HG03460 (cell line): ENCODE measurements around the gene USP31.

Experiments used
- ATAC-seq: cut with Tn5 transposase; IDR thresholded peaks from one replicate; pipeline ENCODE4 v1.9.1; 2021; ENCODE audit not compliant: unreplicated experiment

The USP31 gene

DNA sequence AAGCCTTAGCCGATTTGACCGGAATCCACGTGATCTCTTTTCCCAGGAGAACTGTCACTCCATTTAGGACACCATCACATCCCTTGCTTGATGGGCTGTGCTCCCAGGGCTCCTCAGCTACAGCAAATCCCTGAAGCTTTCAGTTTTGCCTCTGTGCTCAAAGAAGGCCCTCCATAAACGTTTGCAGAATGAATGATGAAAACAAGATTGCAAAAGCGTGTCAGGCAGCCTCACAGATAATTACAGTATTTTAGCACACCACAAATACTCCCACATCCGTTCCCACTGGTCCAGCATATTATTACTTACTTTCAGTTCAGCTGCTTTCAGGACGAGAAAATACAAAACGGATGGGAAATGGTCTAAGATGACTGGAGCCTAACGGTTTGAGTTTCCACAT, 84.6 kb downstream of the USP31 start:
- no peak for ATAC-seq

DNA sequence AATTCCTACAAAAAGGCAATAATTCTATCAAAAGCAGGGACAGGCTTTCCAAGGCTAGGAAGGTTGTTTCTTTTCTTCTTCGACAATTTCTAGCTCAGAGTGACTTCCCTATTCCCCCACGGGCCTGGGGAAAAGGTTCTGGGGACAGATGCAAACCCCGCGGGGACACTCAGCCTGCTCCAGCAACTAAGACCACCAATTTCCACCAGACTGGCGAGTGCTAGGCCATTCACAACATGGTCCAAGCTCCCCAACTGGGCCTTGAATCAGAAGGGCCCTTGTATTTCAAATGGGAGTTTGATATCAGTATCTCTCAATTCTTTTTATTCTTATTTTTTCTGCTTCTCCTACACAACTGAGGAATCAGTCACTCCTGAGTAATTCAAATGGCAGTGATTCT, 86.7 kb downstream of the USP31 start:
- no peak for ATAC-seq

DNA sequence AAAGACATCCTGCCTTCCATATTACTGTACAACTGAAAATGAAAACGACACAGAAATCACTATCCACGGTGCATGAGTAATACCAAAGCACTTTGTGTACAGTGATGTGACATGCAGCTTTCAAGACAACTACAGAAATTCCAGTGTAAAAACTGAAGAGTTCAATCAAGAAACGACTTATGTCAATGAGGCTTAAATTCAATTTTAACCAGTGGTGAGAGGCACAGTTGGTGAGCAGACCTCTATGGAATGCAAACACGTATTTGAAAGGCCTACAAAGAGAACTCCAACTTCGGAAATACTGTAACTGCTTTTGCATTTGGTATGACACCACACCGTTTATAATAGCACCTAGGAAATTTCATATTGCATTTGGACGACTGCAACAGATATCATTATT, 87.6 kb downstream of the USP31 start:
- ATAC-seq, result no peak

DNA sequence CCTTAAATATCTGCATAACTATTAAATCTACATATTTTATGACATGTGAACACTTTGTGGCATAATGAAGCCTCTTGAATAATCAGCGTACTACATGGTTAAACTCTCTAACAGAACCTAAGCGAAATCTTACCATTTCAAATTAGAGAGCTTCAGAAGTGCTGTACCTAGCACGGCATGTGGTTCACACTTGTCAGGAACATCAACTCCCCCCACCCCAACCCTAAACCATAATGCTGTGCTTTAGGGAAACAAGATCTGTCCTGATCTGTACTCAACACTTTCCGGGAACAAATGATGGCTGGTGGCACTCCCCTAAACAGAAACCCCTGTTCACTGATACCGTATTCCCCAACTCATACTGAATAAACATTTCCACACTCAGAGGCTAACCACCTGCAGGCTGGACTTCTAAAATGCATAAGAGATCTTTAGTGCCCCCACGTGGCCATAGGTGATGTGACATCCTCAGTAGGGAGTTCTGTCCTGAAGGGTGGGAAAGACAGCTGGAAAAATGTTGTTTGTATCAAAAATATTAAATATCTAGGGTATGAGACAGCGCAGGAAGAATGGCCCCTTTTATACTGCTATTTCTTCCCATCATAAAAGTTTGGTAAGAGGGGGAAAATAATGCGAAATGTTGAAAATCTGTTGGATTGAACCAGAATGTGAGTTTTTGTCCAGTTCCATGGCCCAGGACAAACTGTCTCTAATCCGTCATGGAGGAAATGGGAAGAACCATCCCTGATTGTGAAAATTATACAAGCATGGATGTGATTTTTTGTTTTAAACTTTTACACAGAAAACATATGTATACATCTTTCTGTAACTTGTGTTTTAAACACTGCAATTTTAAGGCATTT, 88.6 kb downstream of the USP31 start:
- ATAC-seq, result peak; percentile 54

DNA sequence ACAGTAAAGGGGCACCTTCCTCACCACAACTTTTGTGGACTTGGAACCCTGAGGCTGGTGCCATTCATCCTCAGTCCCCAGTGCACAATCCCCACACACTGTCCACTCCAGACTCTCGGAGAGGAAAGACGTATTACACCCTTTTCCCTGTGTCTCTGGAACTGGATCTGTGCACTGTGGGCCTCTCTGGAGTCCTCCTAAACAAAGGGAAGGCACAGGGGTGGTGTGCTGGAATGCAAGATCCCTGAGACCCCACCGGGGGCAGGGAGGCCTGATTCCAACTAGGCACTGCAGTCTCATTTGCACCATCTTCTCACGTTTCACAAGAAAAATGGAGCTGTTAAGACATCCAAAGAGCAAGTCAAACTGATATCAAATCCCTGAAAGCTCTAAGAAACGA, 89.8 kb downstream of the USP31 start:
- ATAC-seq, result no peak

DNA sequence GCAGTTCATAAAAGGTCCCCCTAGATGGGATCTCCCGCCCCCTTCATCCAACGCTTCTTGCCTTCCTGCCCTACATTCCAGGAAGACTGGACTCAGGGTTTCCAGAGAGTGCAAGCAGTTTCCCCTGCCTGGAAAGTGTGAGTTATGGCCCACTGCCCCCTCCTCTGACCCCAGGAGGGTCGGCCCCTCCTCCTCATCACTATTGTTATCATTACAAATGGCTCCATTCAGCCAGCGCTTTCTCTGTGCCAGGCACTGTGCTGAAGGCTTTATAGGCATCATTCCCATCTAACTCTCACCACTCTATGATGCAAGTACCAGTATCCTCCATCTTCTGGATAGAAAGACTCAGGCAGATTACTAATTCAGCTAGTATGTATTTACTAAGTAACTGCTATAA, 90.7 kb downstream of the USP31 start:
- no peak for ATAC-seq

DNA sequence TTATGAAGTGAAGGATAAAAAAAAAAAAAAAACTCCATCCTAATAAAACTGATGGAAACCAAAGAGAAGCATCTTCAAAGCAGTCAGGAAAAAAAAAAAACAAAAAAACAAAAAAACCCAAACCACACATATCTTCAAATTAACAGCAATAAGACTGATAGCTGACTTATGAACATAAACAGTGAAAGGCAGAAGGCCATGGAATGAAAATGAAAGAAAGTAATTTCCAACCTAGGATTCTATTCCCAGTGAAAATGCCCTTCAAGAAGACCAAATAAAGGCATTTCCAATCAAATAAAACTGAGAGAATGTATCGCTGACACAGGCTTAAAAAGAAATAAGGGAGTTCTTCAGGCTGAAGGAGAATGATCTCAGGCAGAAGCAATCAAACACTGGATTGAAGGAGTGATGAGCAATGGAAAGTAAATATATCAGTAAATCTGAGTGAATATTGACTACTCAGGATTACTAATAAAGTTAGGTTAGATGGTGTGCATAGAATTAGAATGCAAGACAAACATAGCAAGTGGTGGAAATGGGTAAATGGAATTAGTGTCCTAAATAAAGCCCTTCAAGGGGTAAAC, 92.1 kb downstream of the USP31 start:
- ATAC-seq, result no peak

DNA sequence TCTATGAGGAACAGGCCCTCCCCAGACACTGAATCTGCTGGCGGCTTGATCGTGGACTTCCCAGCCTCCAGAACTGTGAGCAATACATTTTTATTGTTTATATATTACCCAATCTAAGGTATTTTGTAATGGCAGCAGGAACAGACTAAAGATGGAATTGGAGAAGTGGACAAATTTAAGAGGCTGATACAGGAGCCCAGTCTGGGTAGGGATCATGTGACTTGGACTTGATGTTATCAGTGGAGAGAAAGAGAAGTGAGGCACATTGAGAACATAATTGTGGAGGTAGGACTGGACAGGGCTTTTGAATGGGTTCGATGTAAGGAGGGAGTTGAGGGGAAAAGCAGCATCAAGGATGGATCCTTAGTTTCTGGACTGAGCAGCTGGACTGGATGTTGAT, 93.8 kb downstream of the USP31 start:
- ATAC-seq, result no peak

DNA sequence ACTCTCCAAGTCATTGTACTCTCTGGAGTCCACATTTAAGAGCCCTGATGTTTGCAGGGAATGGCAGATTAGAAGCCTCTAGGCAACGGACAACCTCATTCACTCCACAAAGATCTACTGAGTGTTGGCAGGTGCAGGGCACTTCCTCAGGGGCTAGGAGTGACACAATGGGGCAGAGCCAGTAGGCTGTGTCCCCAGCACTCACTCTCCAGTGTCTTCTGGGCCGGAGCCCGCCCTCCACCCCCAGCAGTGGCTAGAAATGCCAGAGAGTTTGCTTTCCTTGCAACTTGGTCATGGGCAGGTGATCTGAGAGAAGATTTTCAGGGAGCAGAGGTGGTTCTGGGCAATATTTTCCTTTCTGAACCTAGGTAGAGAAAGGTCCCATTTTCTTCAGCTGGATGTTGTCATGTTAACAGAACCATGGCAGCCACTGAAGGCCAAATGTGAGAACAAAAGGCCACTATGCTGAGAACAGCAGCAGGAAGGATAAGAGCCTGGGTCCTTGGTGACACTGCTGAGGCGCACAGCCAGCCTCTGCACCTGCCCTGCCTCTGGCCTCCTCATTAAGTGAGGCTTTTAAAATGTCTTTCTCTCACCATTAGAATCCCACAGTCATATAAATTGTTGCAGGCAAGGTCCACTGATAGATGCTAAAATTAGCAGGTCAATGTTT, 96.2 kb downstream of the USP31 start:
- no peak for ATAC-seq

DNA sequence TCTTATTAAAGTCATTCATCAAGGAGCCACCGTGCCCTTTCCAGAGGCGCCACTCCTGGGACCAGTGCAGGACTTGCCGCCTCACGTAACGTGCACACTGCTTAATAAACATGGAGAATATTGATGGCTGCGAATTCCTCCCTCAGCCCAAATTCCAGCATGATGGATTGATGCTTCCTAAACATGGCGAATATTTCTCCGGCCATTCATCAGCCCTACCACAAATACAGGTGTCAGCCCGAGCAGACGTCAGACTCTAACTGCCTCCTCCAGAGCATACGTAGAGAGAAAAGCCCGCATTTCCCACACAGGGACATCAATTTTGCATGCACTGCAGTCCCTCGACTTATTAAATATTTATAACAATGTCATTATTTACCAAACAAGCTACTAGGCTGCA, 97.0 kb downstream of the USP31 start:
- ATAC-seq, result no peak

DNA sequence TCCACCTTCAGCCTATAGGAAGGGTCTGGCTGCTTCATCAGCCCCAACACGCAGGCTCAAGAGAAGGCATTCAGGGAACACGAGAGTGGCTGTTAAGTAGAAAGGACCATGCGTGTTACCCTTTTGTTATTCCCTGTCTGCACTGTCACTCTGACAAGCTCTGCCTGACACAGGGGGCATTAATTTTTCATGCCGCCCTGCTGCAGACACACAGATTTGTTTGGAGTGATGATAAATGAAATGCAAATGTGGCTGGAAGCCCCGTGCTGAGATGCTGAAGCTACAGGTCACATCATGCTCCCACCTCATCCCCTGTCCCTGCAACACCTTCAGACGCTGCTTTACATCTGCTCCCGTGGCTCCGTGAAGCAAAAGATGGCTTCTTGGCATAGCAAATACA, 97.7 kb downstream of the USP31 start:
- no peak for ATAC-seq

DNA sequence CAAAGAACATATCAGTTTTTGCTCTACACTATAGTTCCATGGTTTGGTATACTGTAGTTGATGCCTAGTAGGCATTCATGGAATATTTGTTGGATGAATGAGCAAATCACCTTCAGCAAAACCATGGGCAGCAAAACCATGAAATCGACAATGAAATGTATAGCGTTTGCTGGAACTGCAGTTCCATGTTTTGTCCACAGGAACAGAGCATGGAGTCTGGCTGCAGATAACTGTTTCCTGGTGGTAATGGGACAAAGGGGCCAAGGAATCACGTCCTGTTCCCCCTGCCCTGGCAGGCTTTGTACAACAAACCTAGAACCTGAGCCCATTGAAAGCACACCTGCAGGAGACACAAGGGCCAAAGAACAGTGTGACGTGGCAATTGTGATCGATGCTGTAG, 101.1 kb downstream of the USP31 start:
- ATAC-seq, result no peak

DNA sequence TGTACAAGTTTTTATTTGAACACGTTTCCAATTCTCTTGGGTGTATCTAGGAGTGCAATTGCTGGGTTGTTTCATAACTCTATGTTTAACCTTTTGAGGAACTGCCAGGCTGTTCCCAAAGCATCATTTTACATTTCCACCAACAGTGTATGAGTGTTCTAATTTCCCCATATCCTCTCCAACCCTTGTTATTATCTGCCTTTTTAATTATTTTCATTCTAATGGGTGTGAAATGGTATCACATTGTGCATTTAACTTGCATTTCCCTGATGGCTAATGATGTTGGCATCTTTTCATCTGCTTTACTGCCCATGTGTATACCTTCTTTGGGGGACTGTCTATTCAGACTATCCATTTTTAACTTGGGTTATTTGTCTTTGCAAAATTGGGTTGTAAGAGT, 104.2 kb downstream of the USP31 start:
- no peak for ATAC-seq

DNA sequence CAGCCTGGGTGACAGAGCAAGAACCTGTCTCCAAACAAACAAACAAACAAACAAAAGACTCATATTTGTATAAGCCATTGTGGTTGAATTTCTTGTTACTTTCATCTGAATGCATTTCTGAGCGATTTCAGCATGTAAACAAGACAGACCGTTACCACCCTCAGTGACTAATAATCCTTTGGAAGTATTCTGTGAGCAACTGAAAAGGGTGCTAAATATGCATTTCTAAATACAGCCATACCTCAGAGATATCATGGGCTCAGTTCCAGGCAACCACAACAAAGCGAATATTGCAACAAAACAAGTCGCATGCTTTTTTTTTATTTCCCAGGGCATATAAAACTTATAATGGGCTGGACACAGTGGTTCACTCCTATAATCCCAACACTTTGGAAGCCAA, 109.0 kb downstream of the USP31 start:
- ATAC-seq, result no peak

DNA sequence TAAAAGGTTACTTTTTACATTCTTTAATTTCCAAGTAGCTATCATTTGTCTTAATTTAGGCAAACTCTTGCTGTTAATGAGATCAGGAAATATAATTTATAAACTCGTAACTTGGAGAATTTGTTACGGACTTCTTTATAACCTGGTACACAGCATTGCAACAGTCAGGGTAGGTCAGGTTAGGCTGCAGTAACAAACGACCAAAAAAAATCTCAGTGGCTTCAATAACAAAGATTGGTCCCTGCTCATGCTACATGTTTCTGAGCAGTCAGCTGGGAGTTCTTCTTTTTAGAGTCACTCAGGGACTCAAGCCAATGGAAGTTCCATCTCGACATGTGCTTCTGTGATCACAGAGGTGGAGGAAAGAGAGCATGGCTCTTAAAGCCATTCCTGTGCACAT, 110.1 kb downstream of the USP31 start:
- ATAC-seq, result no peak

DNA sequence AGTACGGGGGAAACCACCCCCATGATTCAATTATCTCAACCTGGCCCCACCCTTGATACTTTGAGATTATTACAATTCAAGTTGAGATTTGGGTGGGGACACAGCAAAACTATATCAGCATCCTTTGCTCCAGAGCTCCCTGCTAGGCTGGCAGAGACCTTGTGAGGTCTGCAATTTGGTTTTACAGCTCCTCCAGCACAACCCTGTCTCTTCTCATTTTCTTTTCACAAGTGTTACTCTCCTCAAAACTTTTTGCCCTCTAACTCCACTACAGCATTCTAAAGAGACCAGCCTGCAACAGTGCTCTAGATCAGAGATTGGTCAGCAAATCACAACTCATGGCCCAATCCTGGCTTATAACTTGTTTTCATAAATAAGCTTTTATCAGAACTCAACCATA, 114.0 kb downstream of the USP31 start:
- ATAC-seq, result no peak

DNA sequence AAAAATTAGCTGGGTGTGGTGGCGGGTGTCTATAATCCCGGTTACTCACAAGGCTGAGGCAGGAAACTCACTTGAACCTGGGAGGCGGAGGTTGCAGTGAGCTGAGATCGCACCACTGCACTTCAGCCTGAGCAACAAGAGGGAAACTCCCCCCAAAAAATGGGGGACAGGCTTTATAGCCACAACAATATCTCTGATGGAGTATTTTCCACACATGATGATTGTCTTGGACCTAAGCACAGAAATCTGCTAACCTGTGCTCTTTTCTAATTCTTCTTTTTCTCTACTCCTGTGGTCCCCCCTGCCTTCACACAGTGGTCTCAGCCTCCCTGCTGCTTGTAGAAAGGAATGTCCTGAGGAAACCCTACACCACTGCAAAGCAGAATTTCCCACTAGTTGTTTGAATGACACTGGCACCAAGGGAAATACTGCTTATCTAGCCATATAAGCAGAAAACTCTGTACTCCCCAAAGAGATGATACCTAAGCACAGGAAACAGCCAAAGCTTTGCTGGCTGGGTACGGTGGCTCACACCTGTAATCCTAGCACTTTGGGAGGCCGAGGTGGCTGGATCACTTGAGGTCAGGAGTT, 117.6 kb downstream of the USP31 start:
- ATAC-seq, result no peak

DNA sequence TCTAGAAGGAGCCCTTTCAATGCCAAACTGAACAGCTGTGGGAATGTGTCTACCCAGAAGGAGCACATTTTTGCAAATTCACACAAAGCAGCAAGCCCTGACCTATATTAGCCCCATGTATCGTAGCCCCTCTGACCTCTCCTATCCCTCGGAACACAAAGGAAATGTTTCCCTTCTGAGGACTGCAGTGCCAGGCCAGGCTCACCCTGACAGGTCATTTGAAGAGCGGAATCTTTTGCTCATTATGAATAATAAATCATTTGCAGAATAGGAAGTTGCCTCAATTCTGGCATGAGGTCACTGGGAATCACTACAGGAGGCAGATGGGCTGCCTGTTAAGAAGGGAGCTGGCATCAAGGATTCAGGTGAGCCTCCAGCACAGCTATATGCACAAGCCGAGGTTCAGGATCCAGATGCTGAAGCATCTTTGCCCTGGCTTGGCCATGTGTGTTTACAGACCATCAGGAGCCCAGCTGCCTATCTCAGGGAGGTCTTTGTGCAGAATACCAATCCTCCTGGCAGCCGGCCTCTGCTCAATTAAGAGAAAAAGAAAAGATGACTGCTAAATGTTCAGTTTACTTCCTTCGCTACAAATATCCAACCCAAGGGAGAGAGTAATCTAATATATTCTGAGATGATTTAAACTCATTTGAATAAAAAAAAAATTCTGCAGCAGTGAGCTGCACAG, 119.4 kb downstream of the USP31 start:
- no peak for ATAC-seq

DNA sequence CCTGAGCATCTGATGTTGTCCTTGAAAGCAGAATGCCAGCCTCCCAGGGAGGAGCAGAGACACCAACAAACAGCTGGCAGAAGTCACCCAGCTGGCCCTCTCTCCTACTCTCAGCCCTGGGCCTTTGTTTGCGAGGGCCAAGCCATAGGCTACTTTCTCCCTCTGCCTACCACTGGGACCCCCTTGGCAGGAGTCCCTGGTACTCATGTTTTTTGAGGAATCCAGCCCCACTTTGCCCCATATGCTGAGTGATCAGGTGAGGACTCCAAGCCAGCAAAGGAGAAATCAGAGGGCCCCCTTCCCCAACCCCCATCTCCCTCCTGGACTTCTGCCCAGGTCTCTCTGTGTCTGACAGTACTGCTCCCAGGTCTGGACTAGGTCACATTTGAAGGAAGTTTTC, 121.9 kb downstream of the USP31 start:
- ATAC-seq, result no peak

DNA sequence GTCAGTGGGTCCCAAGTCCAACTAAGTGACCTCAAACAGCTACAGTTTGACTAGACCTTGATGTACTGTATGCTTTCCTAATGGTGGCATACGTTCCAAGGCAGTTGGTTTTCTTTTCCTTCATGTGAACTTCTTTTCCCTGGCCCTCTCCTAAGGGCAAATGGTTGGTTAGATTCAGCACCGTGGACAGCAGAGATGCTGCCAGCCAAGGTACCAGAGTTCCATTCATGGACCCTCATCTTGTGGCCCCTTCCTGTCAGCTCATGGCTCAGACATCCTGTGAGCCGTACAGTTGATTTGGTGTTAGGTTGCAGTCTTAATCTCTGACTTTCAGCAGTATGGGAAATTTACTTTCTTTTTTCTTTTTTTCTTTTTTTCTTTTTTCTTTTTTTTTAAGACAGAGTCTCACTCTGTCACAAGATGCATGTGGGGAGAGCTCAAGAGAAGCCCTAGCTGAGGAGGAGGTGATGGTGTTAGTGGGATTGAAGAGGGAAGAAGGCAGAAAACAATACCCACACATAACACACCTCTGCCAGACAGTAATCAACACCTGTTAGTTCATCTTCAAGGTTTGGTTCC, 122.4 kb downstream of the USP31 start:
- ATAC-seq, result no peak

DNA sequence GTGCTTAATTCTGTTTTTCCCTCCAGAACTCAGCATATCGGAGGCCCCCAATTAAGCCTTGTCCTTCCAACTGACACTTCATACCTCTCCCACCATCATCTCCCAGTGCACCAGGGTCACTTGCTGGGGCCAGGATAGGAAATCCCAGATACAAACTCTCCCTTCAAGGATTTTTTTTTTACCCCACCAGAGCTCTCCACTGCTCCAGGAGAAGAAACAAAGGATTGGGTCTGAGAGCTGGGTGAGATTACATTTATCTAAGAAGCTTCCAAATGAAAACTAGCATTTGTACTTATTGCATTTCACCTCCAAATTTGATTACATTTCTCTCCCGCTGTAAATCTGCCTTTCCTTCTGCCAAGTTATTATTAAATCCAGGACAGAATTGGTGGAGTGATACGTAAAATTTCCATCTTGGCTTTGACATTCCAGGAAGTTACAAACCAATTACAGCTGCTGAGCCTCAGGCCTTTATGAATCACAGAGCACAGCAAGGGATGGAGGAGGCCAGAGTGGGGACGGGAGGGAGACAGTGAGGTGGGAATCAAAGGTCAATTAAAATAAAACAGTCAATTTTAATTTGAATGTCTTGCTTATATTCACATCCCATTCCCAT, 123.5 kb downstream of the USP31 start:
- no peak for ATAC-seq
